ENCODE measurements around the gene OSBPL7. TPM values are rescaled to one million over a fixed set of nuclear protein-coding genes. Genes with fewer than 3 reads are reported as not detected.

The OSBPL7 gene
- 6.8 and 9.5 TPM in 2 replicates for total RNA-seq

GRCh38 chr17:47821424-47822391 lies at the start of gene OSBPL7:
Gene OSBPL7, minus strand, starts transcription at chr17:47821794. Its CDS starts 1,516 bp downstream, at chr17:47820278.

GRCh38 chr17:47850692-47851573 lies 29.3 kb upstream of the OSBPL7 start, which contains the start of gene SP6:
Gene SP6, minus strand, starts transcription at chr17:47851163. Its CDS starts 2,734 bp downstream, at chr17:47848429.

GRCh38 chr17:47840742-47841487 lies 19.3 kb upstream of the OSBPL7 start, which contains the start of gene SCRN2:
Gene SCRN2, minus strand, starts transcription at chr17:47841273. Its CDS starts 430 bp downstream, at chr17:47840843.

GRCh38 chr17:47831003-47831933 lies 9.7 kb upstream of the OSBPL7 start, which contains the start of the genes LRRC46 and MRPL10:
Gene LRRC46, plus strand, starts transcription at chr17:47831670. Its CDS starts 320 bp downstream, at chr17:47831990.
Gene MRPL10, minus strand, starts transcription at chr17:47831541. Its CDS starts 30 bp downstream, at chr17:47831511.

Other genes with a start within 250 kb of the OSBPL7 start
- 282 and 311 TPM in 2 replicates for gene KPNB1, start 171.9 kb downstream of the OSBPL7 start, total RNA-seq
- gene TBKBP1, start 127.6 kb downstream of the OSBPL7 start, total RNA-seq = 11.1 and 12.5 TPM in 2 replicates
- gene TBX21, start 88.6 kb downstream of the OSBPL7 start, total RNA-seq = not detected in 2 replicates
- 31.5 and 33.6 TPM in 2 replicates for gene MRPL10, start 9.7 kb upstream of the OSBPL7 start, total RNA-seq
- gene LRRC46, start 9.9 kb upstream of the OSBPL7 start, total RNA-seq = 0.11 and 0.13 TPM in 2 replicates
- 29.4 and 36.5 TPM in 2 replicates for gene SCRN2, start 19.5 kb upstream of the OSBPL7 start, total RNA-seq
- gene SP6, start 29.4 kb upstream of the OSBPL7 start, total RNA-seq = 0.22 and 0.26 TPM in 2 replicates
- 2.2 and 2.6 TPM in 2 replicates for gene SP2, start 74.4 kb upstream of the OSBPL7 start, total RNA-seq
- gene PNPO, start 119.8 kb upstream of the OSBPL7 start, total RNA-seq = 46.6 and 47.6 TPM in 2 replicates
- 0.11 TPM in 1 of 2 replicates, not detected in the other for gene PRR15L, start 136.1 kb upstream of the OSBPL7 start, total RNA-seq
- gene CDK5RAP3, start 149.3 kb upstream of the OSBPL7 start, total RNA-seq = 51.1 and 55.5 TPM in 2 replicates
- 174 and 180 TPM in 2 replicates for gene COPZ2, start 216.0 kb upstream of the OSBPL7 start, total RNA-seq
- 150 and 167 TPM in 2 replicates for gene NFE2L1, start 226.6 kb upstream of the OSBPL7 start, total RNA-seq

Measured in articular chondrocyte of knee joint (primary cell).